Measurements from ENCODE around the gene ARFGEF3. TPM values are rescaled to one million over a fixed set of nuclear protein-coding genes. Genes with fewer than 3 reads are reported as not detected.

Gene ARFGEF3
- total RNA-seq, 4 donors from 2014 or later = 6.7 to 17.1 (median 13.2) TPM

DNA sequence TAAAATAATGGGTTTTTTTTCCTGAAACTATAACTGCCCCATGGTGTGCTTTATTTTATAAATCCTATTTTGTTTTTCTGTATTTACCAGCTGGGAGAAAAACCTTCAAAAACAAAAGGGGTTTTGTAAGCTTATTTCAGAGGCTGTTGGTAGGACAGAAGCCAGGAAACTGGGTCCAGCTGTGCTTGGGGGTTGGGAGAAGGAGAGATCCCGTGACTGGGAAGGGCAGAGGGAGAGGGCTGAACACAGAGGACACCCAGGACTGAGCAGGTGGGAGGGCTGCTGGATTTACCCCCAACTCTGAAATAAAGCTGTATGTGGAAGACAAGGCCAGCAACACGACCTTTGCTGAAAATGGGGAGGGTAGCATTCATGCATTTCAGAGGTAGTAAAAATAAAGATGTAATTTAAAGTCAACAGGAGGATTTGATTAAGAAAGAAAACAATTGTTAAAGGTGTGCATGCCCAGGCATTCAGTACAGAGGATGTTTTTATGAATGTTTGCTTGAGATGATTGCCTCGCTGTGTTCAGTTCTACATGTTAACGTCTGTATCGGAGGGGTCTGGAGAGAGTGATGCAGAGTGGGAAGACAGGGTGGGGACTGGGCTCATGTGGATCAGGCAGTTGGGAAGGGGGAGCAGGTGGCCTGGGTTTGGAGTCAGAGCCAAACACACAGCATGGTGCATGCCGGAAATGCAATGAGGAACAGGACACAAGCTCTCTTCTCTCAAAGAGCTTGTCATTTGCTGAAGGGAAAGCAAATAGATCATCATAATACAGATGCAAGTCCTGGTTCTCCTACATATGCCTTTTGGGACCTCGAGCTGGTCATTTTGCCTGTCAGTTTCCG is 21.4 kb downstream of the ARFGEF3 start:
- peaks cover 0 to 14% (median 7%) of the 10 kb centered on the region in 4 donors for H3K4me1 ChIP-seq
- no peak for TF ChIP-seq POLR2AphosphoS5 (IDR thresholded peaks at IDR 0.05)
- no peak for TF ChIP-seq EP300 (IDR thresholded peaks at IDR 0.05; ENCODE audit: low read depth)
- TF ChIP-seq CTCF (IDR thresholded peaks at IDR 0.05) = no peak
- no peak for TF ChIP-seq POLR2A (IDR thresholded peaks at IDR 0.05)
- in situ Hi-C loops (cut with MboI; ENCODE audit: low pct_ligation_motif_present in 1 of 4, low pct_unique_long_range_greater_than_20kb in 1 of 4, low sequenced_read_pairs in 3 of 4) = no loop called here
- H3K9me3 ChIP-seq = peaks cover 0 to 1% of the 10 kb centered on the region in 2 donors
- DNase-seq = peak; percentile 24
- H3K36me3 ChIP-seq = no peaks in the 10 kb centered on the region
- 33 to 49% methylated on average over 5 to 8 of the region's 8 CpGs for WGBS, 2 donors (ENCODE audit: low coverage in 1 of 2)
- H3K27me3 ChIP-seq = no peaks in the 10 kb centered on the region
- peak overlapping the region; percentile 0 to 61 (median 40) for H3K27ac ChIP-seq
- intact Hi-C loops (cut with DNase I; ENCODE audit: low total_unique reads) = no loop called here
- H3K4me3 ChIP-seq = no peak overlapping the region

DNA sequence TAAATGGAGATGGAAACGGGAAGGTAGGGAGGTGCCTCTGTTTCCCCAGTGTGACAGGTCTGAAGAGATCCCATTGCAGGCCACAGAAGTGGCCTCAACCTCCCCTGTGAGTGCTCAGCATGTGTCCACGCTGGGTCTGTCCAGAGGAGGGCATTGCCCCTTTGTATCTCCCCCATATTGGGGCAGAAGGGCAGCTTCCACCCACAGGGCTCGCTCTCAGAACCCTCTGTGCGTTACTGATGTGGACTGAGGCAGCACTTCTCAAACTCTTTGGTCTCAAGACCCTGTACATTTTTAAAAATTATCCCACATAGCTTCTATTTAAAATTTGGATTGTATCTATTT is 22.0 kb downstream of the ARFGEF3 start:
- DNase-seq = no peak
- no peaks in the 10 kb centered on the region for H3K27me3 ChIP-seq
- no peaks in the 10 kb centered on the region for H3K9me3 ChIP-seq
- in situ Hi-C loops (cut with MboI; ENCODE audit: low pct_ligation_motif_present in 1 of 4, low pct_unique_long_range_greater_than_20kb in 1 of 4, low sequenced_read_pairs in 3 of 4) = no loop called here
- intact Hi-C loops (cut with DNase I; ENCODE audit: low total_unique reads) = no loop called here
- no peak overlapping the region for H3K4me3 ChIP-seq
- peaks cover 0 to 15% (median 9%) of the 10 kb centered on the region in 4 donors for H3K4me1 ChIP-seq
- no peaks in the 10 kb centered on the region for H3K36me3 ChIP-seq
- peak overlapping the region in 3 of 4 donors; percentile 0 to 61 (median 54) for H3K27ac ChIP-seq
- TF ChIP-seq EP300 (IDR thresholded peaks at IDR 0.05; ENCODE audit: low read depth) (no peak), POLR2AphosphoS5 (IDR thresholded peaks at IDR 0.05) (no peak), POLR2A (IDR thresholded peaks at IDR 0.05) (no peak), CTCF (IDR thresholded peaks at IDR 0.05) (no peak)
- 79 to 100% methylated on average over 1 to 4 of the region's 4 CpGs for WGBS, 2 donors (ENCODE audit: low coverage in 1 of 2)

- no peak for TF ChIP-seq CTCF (IDR thresholded peaks at IDR 0.05)
- TF ChIP-seq POLR2A (IDR thresholded peaks at IDR 0.05) = no peak
- TF ChIP-seq POLR2AphosphoS5 (IDR thresholded peaks at IDR 0.05) = no peak
- no peak for TF ChIP-seq EP300 (IDR thresholded peaks at IDR 0.05; ENCODE audit: low read depth)
- Histone ChIP-seq H3K27ac (no peak overlapping the region), H3K4me3 (no peak overlapping the region), H3K9me3 (no peaks in the 10 kb centered on the region), H3K36me3 (no peaks in the 10 kb centered on the region), H3K4me1 (peaks cover 0 to 20% (median 9%) of the 10 kb centered on the region in 4 donors), H3K27me3 (no peaks in the 10 kb centered on the region)
- in situ Hi-C loops (cut with MboI; ENCODE audit: low pct_ligation_motif_present in 1 of 4, low pct_unique_long_range_greater_than_20kb in 1 of 4, low sequenced_read_pairs in 3 of 4) (no loop called here), intact Hi-C loops (cut with DNase I; ENCODE audit: low total_unique reads) (no loop called here)
- WGBS, 2 donors (ENCODE audit: low coverage in 1 of 2) = 66 to 80% methylated on average over 3 of the region's 3 CpGs
- DNase-seq = no peak
These were observed 22.5 kb downstream of the ARFGEF3 start for GRCh38 chr6:138184230-138184629.

DNA sequence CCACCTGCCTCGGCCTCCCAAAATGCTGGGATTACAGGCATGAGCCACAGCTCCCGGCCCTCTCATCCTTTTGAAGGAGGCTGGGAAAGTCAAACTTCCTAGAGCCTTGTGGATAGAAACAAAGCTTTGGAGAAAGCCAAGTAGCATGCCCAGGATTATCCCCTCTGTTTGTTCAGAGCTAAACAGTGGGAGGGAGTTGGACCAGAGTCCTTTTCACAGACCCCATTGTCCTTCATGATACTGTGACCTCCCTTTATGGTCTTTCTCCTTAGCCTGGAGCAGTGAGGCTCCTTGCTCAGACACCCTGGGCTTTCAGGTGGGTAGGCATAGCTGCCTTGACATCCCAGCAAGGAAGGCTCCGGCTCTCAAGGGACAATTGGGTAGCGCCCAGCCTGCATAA is 25.4 kb downstream of the ARFGEF3 start:
- H3K4me1 ChIP-seq = peaks cover 0 to 27% (median 11%) of the 10 kb centered on the region in 4 donors
- H3K4me3 ChIP-seq = no peak overlapping the region
- in situ Hi-C loops (cut with MboI; ENCODE audit: low pct_ligation_motif_present in 1 of 4, low pct_unique_long_range_greater_than_20kb in 1 of 4, low sequenced_read_pairs in 3 of 4) = no loop called here
- 95% methylated on average over 4 of the region's 4 CpGs; no CpG with 5 or more reads in 1 of the 2 donors for WGBS, 2 donors (ENCODE audit: low coverage in 1 of 2)
- H3K9me3 ChIP-seq = no peaks in the 10 kb centered on the region
- no peaks in the 10 kb centered on the region for H3K36me3 ChIP-seq
- TF ChIP-seq POLR2A (IDR thresholded peaks at IDR 0.05) (no peak), EP300 (IDR thresholded peaks at IDR 0.05; ENCODE audit: low read depth) (no peak), CTCF (IDR thresholded peaks at IDR 0.05) (no peak), POLR2AphosphoS5 (IDR thresholded peaks at IDR 0.05) (no peak)
- no peaks in the 10 kb centered on the region for H3K27me3 ChIP-seq
- no peak for DNase-seq
- peak overlapping the region; percentile 3 to 76 (median 64) for H3K27ac ChIP-seq
- intact Hi-C loops (cut with DNase I; ENCODE audit: low total_unique reads) = no loop called here
